Activated CD8-positive, alpha-beta memory T cell treated with anti-CD3 and anti-CD28 coated beads, Interleukin-2, amount 50 U/mL, for 48 hours (primary cell): ENCODE results near the gene VAPB.
"Not testable (repeated sequence)": the region's sequence is repeated elsewhere in the genome, so short reads cannot be mapped to it uniquely, and the experiment has no call there.

Experiments
- DNase-seq: peaks from one replicate; pipeline ENCODE4 v3.0.0-alpha.2; 2020

The VAPB gene, protein sequence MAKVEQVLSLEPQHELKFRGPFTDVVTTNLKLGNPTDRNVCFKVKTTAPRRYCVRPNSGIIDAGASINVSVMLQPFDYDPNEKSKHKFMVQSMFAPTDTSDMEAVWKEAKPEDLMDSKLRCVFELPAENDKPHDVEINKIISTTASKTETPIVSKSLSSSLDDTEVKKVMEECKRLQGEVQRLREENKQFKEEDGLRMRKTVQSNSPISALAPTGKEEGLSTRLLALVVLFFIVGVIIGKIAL

DNA sequence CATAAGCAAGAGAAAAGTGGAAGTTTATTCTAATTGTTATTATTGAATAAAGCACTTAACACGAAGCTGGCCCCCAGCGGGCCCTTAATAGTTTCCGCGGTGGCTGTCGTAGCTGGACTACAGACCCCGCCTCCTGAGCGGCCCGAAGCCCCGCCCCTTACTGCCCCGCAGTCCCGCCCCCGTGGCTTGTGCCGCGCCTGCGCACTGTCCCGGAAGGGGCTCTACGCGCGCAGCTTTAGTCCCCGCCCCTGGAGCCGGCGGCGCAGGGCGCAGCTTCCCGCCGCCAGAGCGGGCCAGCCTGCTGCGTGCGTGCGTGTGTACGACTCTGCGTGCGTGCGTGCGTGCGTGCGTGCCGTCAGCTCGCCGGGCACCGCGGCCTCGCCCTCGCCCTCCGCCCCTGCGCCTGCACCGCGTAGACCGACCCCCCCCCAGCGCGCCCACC is at the start of gene VAPB:
VAPB (plus strand) TSS at position 348 of the 442 bp plus-strand sequence. CDS start 231 bp downstream, outside the sequence.
- peak; percentile 99 for DNase-seq

DNA sequence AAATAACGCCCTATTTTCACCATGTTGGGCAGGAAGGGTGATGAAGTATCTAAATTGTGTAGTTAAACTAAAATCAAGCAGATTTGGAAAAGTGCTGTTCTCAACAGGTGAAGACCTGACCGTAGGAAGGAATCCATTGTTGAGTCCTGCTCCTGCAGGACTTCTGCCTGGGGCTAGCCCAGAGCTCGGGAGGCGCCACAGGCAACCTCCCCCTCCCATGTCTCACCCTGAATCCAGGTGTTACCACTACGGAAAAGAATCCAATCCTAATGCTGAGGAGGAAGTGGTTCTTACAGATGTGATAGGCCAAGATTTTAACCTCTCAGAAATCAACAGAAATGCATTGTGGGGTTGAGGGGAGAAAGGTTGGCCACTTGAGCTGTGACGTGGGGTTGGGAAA is 49.3 kb upstream of the VAPB start:
- no peak for DNase-seq

DNA sequence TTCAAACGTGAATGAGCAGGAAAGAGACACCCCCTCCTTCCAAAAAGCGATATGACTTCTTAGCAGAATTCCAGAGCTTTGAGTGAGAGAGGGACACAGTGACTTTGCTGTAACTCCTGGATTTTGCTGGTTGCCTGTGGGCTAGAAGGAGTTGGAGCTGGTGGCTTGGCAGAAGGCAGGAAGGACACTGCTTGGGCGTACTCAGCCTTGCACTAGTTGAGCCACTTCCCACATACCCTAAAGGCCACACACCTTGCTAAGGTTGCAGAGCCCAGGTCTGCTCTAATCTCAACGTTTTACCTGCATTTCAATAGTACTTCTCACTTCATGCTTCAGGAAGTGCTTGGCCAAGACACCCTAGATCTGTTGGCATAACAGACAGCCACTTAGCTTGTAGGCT is 48.9 kb upstream of the VAPB start:
- DNase-seq, result no peak

DNA sequence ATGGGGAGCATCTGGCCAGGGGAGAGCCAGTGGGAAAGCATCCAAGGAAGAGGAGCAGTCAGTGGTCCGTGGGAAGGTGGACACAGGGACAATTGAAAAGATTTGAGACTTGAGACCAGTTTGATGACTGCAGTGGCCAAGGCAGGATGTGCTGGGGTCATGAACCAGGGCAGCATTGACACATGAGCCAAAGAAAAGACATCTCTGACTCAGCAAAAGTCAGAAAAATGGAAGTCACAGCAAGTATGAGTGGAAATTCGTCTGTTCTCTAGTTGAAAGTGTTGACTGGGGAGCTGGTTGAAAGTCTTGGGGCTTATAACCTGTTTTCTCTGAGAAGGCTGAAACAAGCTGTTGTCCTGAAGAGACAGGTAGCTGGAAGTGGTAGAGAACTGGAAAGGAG is 48.2 kb upstream of the VAPB start:
- no peak for DNase-seq

DNA sequence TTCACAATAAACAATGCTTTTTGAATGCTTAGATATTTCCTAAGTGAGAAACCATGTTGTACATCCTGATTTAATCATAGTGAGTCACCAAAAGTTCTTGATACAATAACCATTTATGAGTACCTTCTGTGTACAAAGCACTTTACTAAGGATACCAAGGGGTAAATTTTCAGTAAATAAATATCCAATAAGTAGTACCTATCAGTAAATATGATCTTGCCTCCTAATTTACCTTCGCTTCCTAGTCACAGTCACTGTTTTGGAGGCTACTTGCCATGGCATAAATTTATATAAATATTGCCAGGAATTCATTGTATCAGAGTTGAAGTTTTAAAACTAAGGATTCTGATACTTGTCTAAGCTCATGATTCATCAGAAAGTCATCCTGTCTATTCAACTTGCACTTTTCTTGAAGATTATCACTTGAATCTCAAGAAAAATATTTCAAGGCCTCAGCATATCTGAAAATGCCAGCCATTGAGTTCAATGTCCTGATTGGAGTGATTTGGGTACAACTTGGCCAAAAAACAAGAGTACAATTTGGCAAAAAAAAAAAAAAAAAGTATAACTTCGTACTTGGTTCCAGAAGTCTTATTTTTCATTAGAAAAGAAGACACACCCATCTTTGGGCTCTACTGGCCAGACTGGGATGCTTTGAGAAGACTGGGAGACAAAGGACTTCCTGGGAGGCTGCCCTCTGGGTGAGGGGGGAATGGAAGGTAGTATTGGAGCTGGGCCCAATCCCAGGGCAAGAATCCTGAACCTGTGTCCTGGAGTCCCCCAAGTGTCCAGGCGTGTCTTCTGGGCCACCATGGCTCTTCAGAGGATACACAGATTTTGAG is 46.7 kb upstream of the VAPB start:
- DNase-seq, result no peak

DNA sequence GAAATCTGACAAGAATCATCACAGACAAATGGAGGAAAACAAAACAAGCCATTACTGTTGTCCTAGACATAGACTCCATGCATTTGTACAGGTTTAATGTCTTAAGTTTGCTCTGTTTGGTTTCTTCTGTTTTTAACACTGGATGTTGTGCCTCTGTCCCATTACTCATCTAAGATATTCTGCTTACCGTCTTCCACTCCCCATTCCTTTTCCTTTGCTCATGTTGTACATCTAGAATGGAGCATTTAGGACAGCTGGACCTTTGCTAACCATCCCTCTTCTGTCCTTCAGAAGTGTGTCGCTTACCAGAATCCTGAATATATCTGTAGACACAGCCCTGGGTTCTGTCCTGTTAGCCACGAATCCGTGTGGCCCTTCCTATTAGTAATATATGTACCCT is 44.3 kb upstream of the VAPB start:
- DNase-seq, result no peak

DNA sequence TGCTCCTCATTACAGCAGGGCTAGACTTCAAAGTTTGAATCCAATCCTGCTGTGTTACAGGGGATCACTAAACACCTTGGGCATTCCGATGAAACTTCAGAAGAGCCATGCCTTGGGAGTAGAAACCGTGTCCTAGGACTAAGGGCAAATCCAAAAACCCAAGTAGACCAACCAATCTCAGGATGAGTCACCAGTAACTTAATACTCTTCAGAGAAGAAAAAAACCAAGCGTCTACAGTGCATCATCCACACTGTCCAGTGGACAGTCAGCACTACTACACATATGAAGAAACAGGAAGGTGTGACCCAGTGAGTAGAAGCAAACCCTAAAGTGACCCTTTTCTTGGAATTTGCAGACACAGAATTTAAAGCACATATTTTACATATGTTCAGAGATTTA is 39.5 kb upstream of the VAPB start:
- DNase-seq, result no peak

DNA sequence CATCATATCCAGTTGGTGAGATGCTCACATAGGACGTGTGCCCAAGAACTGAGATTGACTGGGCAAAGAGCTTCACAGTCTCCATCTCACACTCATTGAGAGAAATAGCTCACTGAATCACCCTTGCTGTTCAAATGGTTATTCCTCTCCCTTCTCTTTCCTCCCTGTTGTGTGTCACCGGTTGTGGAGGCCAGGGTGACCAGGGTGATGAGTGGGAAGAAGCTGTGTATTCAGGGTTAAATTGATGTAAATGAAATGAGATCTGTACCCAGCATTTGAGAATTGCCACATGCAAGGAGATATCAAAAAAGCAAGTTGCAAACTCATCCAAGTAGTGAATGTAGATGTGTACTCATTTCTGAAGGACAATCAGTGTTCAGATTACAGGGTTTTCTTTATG is 36.6 kb upstream of the VAPB start:
- no peak for DNase-seq

DNA sequence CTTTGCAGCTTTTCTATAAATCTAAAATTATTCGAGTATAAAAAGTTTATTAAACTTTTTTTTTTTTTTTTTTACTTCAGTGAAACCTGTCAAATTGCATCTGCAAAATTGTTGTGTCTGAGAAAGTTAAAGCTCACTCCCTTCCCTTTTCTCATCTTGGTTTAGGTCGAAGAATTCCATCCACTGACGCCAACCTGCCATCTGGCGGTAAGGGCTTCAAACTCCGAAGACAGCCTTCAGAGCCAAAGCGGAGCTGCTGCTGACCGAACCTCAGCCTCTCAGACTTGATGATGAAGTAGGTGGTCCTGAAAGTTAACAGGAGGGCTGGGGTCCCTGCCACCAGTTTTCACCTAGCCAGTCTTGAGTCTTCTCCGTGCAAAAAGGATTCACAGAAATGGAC is 29.6 kb upstream of the VAPB start:
- DNase-seq, result no peak

DNA sequence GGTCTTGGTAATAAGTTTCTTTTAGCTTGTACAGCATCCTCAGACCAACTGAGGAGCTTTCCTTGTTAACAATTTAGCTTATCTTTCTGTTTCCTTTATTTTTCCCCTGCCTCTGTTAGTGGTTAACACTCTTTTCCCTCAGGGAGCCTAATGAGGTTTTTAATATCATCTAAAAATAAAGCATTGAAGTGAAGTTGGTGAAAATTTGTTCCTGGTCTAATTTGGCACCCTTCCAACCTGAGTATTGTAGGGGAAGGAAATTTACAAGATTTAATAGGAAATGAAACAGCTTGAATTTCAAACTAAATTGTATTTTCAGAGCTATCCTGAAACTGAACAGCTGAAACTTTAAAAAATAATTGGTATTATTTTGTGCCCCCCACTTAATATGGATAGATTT is 28.1 kb upstream of the VAPB start:
- no peak for DNase-seq

DNA sequence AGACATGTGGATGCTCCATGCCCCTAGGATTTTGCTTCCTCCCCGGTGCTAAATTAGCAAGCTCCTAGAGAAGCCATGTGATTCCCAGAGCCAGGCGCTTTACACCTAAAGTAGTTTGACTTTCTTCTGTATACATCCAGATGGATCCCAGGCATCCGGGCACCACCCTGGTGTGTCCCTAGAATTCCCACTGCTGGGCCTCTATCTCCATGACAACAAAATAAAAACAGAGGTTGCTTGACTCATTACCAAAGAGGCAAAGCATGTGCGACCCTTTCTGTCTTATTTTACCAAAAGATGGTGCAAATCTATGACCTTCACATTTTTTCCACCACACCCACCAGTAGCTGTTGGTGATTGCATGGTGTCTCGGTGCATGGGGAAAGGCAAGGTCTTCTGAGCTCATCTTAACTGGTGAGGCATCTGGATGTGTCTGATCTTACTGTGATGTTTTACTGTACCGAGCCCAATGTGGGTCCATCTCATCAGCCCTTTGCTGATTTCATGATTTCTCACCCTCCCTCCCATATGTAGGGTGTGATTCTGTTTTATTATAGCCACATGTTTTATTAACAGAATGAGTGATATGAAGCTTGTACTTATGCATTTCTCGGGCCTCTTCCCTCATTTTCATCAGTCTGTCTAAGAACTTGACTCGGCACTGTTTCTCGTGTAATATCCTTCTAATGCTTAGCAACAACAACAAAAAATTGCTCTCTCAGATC is 27.4 kb upstream of the VAPB start:
- no peak for DNase-seq

DNA sequence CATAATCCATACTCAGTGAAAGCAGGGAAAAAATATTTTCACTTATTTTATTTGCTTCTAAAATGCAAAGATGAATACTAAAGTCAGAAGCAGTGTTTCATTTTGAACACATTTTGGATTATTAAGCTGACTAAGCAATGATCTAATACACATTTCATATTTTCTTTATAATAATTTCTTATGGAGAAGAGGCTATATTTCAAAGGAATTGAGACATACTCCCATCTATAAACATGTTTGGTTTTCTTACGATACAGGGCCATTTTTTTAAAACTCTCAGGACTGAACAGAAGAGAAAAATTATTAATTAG is 26.9 kb upstream of the VAPB start:
- DNase-seq, result no peak

DNA sequence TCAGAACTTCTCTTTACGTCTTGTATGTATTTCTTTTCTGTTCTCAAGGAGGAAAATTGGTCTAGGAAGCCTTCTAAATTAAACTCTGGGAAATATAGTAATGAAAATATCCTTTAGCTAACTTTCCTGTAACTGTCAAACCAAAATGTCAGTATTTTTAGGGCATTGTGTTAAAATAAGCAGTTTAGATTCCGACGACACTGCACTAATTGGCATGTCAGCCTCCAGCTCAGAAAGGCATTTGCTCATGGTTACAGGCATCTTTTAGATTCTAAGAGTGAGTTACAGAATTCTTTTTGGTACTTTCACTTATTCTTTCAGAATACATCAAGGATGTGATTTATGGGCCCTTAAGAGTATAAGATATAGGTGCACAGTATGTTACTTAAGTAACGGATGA is 26.1 kb upstream of the VAPB start:
- DNase-seq, result no peak

DNA sequence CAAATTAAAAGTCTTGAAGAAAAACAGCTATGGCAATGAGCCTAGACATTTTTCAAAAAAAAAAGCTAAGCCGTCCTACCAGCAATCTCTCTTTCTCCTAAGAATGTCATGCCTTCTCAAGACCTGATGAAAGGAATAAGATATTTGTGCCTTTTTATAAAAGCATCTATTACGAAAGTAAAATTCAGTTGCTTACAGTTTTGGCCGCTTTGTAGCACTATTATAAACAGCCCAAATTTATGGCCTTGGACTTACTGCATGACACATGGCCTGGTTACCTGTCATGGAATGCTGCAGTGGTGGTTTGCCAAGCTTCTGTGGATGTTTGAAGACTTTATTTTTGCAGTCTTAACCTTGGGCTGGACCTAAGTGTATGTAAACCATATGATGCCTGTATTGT is 22.2 kb upstream of the VAPB start:
- DNase-seq, result no peak

DNA sequence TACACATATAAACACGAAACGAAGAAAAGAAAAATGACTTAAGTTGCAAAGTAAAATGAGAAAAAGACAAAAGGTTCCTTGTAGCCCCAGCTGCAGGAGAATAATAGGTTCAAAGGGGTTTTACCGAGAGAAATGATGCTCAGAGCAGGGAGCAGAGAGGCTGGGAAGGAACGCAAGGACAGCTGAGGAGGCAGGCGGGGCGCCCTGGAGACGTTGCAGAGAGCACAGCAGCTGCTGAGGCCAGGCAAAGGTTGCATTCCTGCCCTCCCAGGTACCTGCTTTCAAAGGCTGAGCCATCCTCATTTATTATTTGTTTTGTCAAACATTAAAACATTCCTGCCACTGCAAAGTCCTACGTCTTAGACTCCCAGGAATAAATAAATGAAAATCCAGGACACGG is 16.2 kb upstream of the VAPB start:
- no peak for DNase-seq

DNA sequence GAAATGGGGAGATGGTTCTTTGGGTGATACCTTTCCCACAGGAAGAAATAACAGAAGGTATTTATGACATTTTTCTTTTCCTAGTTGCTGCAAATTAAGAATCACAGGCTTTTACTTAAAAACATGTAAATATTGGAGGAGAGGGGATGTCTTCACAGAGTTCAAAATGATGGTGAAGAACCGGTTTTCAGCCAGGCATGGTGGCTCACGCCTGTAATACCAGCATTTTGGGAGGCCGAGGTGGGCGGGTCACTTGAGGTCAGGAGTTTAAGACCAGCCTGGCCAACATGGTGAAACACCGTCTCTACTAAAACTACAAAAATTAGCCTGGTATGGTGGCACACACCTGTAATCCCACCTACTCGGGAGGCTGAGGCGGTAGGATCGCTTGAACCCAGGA is 15.7 kb upstream of the VAPB start:
- DNase-seq, result not testable (repeated sequence)

DNA sequence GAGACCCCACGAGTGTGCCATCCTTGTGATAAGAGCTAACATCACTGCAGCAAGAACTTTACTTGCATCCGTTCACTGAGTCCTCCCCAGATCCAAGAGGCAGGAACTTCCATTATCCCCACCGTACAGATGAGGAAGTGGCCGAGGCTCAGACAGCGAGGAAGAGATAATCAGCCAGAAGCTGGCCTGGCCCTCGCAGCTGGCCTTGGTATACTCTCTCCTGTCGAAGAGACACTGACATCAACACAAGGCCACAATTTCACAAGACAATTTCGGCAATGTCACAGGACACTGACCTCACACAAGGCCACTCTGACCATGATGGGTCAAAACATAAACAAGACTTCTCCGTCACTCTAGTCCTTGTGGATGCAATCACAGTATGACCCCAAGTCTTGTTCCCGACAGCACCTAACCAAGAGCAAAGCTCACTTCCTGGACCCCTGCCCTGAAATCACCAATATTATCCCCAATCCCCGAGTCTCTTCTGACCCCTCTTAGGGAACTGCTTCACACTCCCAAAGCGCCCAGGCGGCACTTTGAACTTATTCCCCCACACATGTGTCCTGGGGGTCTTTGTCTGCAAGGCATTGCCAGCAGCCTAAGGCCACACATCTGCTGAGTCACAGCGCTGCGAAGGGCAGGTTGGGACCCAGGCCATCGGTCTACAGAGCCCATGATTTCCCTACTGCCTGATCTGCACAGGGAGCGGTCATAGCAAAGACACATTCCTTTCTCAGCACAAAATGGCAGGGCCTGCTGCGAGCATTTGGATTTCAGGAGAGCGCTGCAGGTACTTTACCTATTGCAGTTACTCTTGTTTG is 14.8 kb upstream of the VAPB start:
- no peak for DNase-seq

DNA sequence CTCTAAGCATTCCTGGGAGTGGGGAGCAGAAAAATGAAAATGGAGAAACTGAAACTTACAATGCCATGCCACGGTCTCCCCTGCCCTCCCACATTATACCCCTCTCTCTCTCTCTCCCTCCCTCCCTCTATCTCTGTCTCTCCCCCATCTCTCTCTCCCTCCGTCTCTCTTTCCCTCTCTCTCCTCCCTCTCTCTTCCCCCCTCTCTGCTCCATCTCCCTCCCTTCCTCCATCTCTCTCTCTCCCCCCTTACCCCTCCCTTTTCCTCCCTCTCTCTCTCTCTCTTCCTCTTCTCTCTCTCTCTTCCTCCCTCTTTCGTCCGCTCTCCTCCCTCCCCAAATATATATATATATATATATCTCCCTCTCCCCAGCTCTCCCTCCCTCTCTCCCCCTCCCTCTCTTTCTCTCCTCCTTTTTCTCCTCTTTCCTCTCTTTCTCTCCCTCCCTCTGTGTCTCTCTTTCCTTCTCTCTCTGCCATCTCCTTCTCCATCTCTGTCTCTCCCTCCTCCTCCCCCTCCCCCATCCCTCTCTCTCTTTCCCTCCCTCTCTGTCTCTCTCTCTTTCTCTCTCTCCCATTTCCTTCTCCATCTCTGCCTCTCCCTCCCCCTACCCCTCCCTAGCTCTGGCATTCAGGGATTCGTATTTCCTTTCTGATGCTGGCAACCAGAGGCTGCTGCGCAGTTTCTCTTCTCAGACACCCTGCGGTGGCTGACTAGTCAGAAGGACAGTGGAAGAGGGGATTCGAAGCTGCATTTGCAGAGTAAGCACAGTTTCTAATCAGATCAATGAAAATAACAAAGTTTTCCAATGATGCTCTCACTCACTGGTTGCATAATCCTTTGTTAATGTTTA is 13.9 kb upstream of the VAPB start:
- no peak for DNase-seq

DNA sequence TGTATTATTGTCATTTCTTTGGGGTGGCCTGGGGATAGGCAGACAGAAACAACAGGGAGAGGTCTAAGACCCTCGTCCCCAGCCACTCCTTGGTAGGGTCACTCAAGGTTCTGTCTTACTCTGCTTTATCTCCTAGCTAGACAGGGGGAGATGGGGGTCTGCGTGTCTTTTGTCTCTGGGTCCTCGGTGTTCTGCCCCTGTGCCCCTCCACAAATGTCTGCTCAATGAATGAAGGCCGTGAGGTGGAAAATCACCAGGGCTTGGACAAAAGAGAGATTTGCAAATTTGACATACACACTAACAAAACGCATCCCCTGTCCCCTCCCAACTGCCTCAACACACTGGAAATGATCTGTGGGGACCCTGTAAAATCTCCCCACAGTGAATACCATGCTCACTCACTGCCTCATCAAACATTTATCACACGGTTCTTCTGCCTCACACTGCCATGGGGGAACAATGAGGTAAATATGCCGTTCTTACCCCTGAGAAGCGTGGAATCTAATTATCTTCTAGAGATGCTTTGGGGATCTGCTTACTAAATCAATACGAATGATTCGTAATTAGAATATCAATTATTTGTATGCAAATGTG is 13.2 kb upstream of the VAPB start:
- DNase-seq, result no peak

DNA sequence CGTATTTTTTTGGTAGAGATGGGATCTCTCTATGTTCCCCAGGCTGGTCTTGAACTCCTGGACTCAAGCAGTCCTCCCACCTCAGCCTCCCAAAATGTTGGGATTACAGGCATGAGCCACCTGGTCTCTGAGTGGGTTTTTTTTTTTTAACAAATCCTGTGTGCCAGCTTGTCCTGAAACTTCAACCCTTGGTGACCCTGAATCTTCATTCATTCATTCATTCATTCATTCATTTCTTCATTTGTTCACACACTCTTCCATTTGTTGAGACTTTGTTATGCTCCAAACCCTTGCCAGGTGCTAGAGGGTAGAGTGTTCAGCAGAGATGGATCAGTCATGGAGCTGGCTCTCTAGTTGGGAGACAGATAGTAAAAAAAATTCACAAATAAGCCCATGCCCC is 12.0 kb upstream of the VAPB start:
- no peak for DNase-seq

DNA sequence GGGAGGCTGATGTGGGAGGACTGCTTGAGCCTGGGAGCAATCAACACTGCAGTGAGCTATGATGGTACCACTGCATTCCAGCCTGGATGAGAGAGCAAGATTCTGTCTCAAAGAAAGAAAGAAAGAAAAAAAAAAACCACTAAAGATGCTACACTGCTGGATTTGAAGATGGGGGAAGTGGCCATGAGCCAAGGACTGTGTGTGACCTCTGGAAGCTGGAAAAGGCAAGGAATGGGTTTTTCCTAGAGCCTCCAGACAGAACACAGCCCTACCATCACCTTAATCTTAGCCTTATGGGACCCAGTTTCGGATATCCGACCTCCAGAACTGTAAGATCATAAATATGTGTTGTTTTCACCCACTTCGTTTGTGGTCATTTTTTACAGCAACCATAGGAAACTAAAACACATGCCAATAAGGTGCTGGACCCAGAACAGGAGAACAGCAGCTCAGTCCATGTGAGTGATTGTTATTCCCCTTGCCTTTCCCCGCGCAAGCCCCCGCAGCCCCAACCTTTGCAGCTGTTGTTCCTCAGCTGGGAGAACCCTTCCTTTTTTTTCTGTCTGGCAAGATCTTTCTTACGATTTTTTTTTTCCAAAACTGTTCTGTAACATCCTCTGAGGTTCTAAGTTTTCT is 11.1 kb upstream of the VAPB start:
- no peak for DNase-seq
